ENCODE results near the gene NPTX1. TPM values are rescaled to one million over a fixed set of nuclear protein-coding genes. Genes with fewer than 3 reads are reported as not detected.

The NPTX1 gene
- total and polyA plus RNA-seq, 9 of the 15 experiments (the other 6 are each of a cell fraction or from before 2014, with no cell fraction given) = 0.04 TPM; not detected in 8

DNA sequence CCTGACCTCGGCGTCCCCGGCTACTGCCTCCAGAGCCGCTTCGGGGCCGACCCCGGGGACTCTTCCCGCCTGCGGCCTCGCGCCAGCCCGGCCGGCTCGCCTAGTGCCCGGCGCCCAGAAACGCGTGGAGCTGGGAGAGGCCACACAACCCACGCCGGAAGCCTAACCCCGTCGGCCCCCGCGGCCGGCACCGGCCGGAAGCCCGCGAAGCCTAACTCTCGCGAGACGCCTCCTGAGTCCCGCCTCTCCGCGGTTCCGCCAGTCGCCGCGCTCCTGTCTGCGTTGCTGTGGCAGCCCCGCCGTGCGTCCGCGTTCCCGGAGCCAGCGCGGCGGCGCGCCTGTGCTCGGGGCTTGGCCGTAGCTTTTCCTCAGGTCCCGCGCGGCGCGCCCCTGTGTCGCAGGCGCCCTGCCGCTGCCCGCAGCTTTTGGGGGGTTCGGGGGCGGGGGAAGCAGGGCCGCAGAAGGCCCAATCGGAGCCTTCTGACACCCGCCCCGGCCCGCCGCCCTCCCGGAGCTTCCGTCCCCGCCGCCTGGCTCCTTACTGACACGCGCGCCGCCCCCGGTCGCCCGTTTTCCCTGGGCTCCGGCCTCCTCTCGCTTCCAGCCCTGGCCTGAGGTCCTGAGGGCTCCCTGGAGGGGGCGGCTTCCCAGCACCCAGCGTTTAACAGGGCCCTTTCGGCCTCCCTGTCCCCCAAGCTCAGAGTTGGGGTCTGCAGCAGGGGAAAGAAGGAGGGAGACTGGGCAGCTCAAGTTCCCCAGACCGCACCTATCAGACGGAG is 21.7 kb downstream of the NPTX1 start (continued):
- TF ChIP-seq, protein P1, sequence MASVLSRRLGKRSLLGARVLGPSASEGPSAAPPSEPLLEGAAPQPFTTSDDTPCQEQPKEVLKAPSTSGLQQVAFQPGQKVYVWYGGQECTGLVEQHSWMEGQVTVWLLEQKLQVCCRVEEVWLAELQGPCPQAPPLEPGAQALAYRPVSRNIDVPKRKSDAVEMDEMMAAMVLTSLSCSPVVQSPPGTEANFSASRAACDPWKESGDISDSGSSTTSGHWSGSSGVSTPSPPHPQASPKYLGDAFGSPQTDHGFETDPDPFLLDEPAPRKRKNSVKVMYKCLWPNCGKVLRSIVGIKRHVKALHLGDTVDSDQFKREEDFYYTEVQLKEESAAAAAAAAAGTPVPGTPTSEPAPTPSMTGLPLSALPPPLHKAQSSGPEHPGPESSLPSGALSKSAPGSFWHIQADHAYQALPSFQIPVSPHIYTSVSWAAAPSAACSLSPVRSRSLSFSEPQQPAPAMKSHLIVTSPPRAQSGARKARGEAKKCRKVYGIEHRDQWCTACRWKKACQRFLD (CRISPR knock-in tag; IDR thresholded peaks at IDR 0.05) = peak; percentile 94
- TF ChIP-seq U2AF2 (optimal IDR thresholded peaks at IDR 0.05; ENCODE audit: low read depth, low read length) = no peak
- peak; percentile 65; the same call in 1 of the 2 replicates for TF ChIP-seq RNF2 (IDR thresholded peaks at IDR 0.05)
- TF ChIP-seq ILK (tag; IDR thresholded peaks at IDR 0.05; ENCODE audit: borderline replicate concordance, low read depth) = no peak
- peak; percentile 86 for TF ChIP-seq MXI1 (IDR thresholded peaks at IDR 0.05; ENCODE audit: low read depth, low read length)
- peak; percentile 67; the same call in 1 of the 2 replicates for TF ChIP-seq E2F3 (CRISPR knock-in tag; IDR thresholded peaks at IDR 0.05)
- TF ChIP-seq SNRNP70 (optimal IDR thresholded peaks at IDR 0.05; ENCODE audit: low read depth, low read length) = no peak
- TF ChIP-seq ZNF644 (tag; IDR thresholded peaks at IDR 0.05; ENCODE audit: low read depth) = peak; percentile 87
- TF ChIP-seq TBP (optimal IDR thresholded peaks at IDR 0.05; ENCODE audit: low read depth, low read length) = peak; percentile 88
- TF ChIP-seq JUNB (CRISPR knock-in tag; conservative IDR thresholded peaks at IDR 0.05) = no peak
- TF ChIP-seq, protein P2, sequence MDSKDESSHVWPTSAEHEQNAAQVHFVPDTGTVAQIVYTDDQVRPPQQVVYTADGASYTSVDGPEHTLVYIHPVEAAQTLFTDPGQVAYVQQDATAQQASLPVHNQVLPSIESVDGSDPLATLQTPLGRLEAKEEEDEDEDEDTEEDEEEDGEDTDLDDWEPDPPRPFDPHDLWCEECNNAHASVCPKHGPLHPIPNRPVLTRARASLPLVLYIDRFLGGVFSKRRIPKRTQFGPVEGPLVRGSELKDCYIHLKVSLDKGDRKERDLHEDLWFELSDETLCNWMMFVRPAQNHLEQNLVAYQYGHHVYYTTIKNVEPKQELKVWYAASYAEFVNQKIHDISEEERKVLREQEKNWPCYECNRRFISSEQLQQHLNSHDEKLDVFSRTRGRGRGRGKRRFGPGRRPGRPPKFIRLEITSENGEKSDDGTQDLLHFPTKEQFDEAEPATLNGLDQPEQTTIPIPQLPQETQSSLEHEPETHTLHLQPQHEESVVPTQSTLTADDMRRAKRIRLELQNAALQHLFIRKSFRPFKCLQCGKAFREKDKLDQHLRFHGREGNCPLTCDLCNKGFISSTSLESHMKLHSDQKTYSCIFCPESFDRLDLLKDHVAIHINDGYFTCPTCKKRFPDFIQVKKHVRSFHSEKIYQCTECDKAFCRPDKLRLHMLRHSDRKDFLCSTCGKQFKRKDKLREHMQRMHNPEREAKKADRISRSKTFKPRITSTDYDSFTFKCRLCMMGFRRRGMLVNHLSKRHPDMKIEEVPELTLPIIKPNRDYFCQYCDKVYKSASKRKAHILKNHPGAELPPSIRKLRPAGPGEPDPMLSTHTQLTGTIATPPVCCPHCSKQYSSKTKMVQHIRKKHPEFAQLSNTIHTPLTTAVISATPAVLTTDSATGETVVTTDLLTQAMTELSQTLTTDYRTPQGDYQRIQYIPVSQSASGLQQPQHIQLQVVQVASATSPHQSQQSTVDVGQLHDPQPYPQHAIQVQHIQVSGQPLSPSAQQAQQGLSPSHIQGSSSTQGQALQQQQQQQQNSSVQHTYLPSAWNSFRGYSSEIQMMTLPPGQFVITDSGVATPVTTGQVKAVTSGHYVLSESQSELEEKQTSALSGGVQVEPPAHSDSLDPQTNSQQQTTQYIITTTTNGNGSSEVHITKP (IDR thresholded peaks at IDR 0.05; ENCODE audit: partially characterized antibody) = no peak
- TF ChIP-seq MTA1 (IDR thresholded peaks at IDR 0.05; ENCODE audit: borderline replicate concordance) = 0 out of 2 replicates have a peak, but pooled peaks have one; percentile 16
- peak; percentile 53 for TF ChIP-seq NUFIP1 (IDR thresholded peaks at IDR 0.05; ENCODE audit: partially characterized antibody)
- TF ChIP-seq ZNF707 (CRISPR knock-in tag; conservative IDR thresholded peaks at IDR 0.05) = no peak
- TF ChIP-seq TOE1 (IDR thresholded peaks at IDR 0.05; ENCODE audit: borderline replicate concordance) = peak; percentile 36; the same call in 1 of the 2 replicates
- no peak for TF ChIP-seq TOE1 (CRISPR knock-in tag; IDR thresholded peaks at IDR 0.05; ENCODE audit: borderline replicate concordance, low read depth)
- 0 out of 2 replicates have a peak, but pooled peaks have one; percentile 3 for TF ChIP-seq SMC3 (conservative IDR thresholded peaks at IDR 0.05; ENCODE audit: insufficient read depth, low read depth, low read length)
- TF ChIP-seq, protein P3, sequence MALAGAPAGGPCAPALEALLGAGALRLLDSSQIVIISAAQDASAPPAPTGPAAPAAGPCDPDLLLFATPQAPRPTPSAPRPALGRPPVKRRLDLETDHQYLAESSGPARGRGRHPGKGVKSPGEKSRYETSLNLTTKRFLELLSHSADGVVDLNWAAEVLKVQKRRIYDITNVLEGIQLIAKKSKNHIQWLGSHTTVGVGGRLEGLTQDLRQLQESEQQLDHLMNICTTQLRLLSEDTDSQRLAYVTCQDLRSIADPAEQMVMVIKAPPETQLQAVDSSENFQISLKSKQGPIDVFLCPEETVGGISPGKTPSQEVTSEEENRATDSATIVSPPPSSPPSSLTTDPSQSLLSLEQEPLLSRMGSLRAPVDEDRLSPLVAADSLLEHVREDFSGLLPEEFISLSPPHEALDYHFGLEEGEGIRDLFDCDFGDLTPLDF (CRISPR knock-in tag; IDR thresholded peaks at IDR 0.05) = peak; percentile 86
- peak; percentile 87 for TF ChIP-seq NBN (IDR thresholded peaks at IDR 0.05; ENCODE audit: low read depth)
- TF ChIP-seq ZBED1 (IDR thresholded peaks at IDR 0.05) = no peak
- no peak for TF ChIP-seq NFIX (CRISPR knock-in tag; IDR thresholded peaks at IDR 0.05; ENCODE audit: low read depth)
- peak; percentile 47; the same call in 1 of the 2 replicates for TF ChIP-seq TAF7 (tag; IDR thresholded peaks at IDR 0.05)
